Mammary epithelial cell (primary cell): ENCODE results near the gene HTD2.

Source experiments
- CTCF ChIP-seq, 2 donors: IDR thresholded peaks in 1 of 2; conservative IDR thresholded peaks in 1 of 2; 2 replicates each; pipeline ENCODE4 v1.5.1; 2011 to 2012; ENCODE audit warnings: inconsistent platforms in 2 of 2, low read length in 2 of 2, mild to moderate bottlenecking in 2 of 2, control low read depth in 1 of 2, low read depth in 1 of 2; ENCODE audit not compliant: insufficient read depth in 1 of 2; ENCODE audit errors: extremely low read depth in 1 of 2
- EZH2 ChIP-seq: IDR thresholded peaks from 2 replicates; pipeline ENCODE4 v1.6.1; 2012; ENCODE audit warnings: low read length, inconsistent platforms, borderline replicate concordance

DNA sequence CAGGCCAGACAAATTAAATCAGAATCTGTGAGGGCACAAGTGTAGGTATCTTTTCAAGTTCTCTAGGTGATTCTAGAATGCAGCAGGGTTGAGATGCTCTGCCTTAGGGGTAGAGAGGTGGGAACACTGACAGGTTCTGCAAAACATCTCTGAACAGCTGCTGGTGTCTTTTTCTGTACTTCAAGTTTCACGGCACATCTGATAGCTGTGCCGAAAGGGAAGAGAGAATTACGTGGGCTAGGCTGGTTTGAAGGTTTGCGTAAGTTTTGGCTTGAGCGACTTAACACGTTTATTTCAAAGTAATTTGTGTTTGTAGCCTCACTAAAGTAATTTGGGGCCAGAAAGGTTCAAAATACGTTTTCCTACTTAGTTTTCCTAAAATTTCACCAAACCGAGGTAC is 48.9 kb downstream of the HTD2 start:
- TF ChIP-seq CTCF (conservative IDR thresholded peaks at IDR 0.05 in 1 of 2, IDR thresholded peaks at IDR 0.05 in 1 of 2; ENCODE audit: extremely low read depth in 1 of 2, insufficient read depth in 1 of 2, low read depth in 1 of 2, low read length in 2 of 2) (no peak), EZH2 (no peak)
